Measurements from ENCODE around the gene GRPEL2. TPM values are rescaled to one million over a fixed set of nuclear protein-coding genes. Genes with fewer than 3 reads are reported as not detected.

The GRPEL2 gene
- total RNA-seq, 1 donor from 2014 or later: 37.8 TPM

GRCh38 chr5:149353911-149354310 is 8.6 kb downstream of the GRPEL2 start:
- intact Hi-C loops (cut with micrococcal nuclease): no loop called here

GRCh38 chr5:149355688-149356087 is 10.4 kb downstream of the GRPEL2 start:
- intact Hi-C loops (cut with micrococcal nuclease): loop anchor here (2.0 to 5.0 kb wide), 5 partner anchors 15 to 1897 kb away; partner anchors contain the start of genes CD74, FBXO38, GM2A and TCOF1

- intact Hi-C loops (cut with micrococcal nuclease): loop anchor here (2.0 to 5.0 kb wide), 5 partner anchors 14 to 1896 kb away; partner anchors contain the start of genes CD74, FBXO38, GM2A and TCOF1
Observed at GRCh38 chr5:149356391-149356790, 11.1 kb downstream of the GRPEL2 start.

GRCh38 chr5:149357370-149358293 is 12.3 kb downstream of the GRPEL2 start, which contains the start of gene PCYOX1L:
Gene PCYOX1L, plus strand, starts transcription at chr5:149358046. Its CDS starts 23 bp downstream, at chr5:149358069.
- intact Hi-C loops (cut with micrococcal nuclease): loop anchor here (1.0 to 5.0 kb wide), 7 partner anchors 12 to 1895 kb away; partner anchors contain the start of genes CD74, CSNK1A1, FBXO38 and GM2A

- intact Hi-C loops (cut with micrococcal nuclease): loop anchor here (5.0 kb wide), 4 partner anchors 976 to 1894 kb away; partner anchors contain the start of genes CD74, FBXO38, GM2A and TCOF1
Observed at GRCh38 chr5:149358294-149358651, 13.0 kb downstream of the GRPEL2 start.

GRCh38 chr5:149358868-149359495 is 13.7 kb downstream of the GRPEL2 start:
- intact Hi-C loops (cut with micrococcal nuclease): loop anchor here (5.0 kb wide), 4 partner anchors 977 to 1893 kb away; partner anchors contain the start of genes CD74, FBXO38, GM2A and TCOF1

- intact Hi-C loops (cut with micrococcal nuclease): no loop called here
Observed at GRCh38 chr5:149360272-149360671, 15.0 kb downstream of the GRPEL2 start.

- intact Hi-C loops (cut with micrococcal nuclease): no loop called here
Observed at GRCh38 chr5:149362541-149362940, 17.2 kb downstream of the GRPEL2 start.

- intact Hi-C loops (cut with micrococcal nuclease): no loop called here
Observed at GRCh38 chr5:149363358-149363757, 18.1 kb downstream of the GRPEL2 start.

- intact Hi-C loops (cut with micrococcal nuclease): no loop called here
Observed at GRCh38 chr5:149363936-149364335, 18.6 kb downstream of the GRPEL2 start.

- intact Hi-C loops (cut with micrococcal nuclease): loop anchor here (5.0 kb wide), 1 partner anchor 198 kb away; no protein-coding TSS in a partner anchor
Observed at GRCh38 chr5:149364719-149365118, 19.4 kb downstream of the GRPEL2 start.

- intact Hi-C loops (cut with micrococcal nuclease): loop anchor here (5.0 kb wide), 1 partner anchor 197 kb away; no protein-coding TSS in a partner anchor
Observed at GRCh38 chr5:149365418-149365817, 20.1 kb downstream of the GRPEL2 start.

GRCh38 chr5:149366169-149366729 is 20.9 kb downstream of the GRPEL2 start:
- intact Hi-C loops (cut with micrococcal nuclease): loop anchor here (5.0 kb wide), 1 partner anchor 196 kb away; no protein-coding TSS in a partner anchor

- intact Hi-C loops (cut with micrococcal nuclease): loop anchor here (1.0 to 5.0 kb wide), 2 partner anchors 50 to 195 kb away; no protein-coding TSS in a partner anchor
Observed at GRCh38 chr5:149367249-149367971, 22.1 kb downstream of the GRPEL2 start.

- intact Hi-C loops (cut with micrococcal nuclease): loop anchor here (1.0 to 5.0 kb wide), 2 partner anchors 51 to 194 kb away; no protein-coding TSS in a partner anchor
Observed at GRCh38 chr5:149367972-149368645, 22.8 kb downstream of the GRPEL2 start.

GRCh38 chr5:149370878-149371277 is 25.6 kb downstream of the GRPEL2 start:
- intact Hi-C loops (cut with micrococcal nuclease): loop anchor here (1.0 to 2.0 kb wide), 2 partner anchors 14 to 54 kb away; no protein-coding TSS in a partner anchor

- intact Hi-C loops (cut with micrococcal nuclease): loop anchor here (1.0 to 2.0 kb wide), 2 partner anchors 15 to 54 kb away; no protein-coding TSS in a partner anchor
Observed at GRCh38 chr5:149371296-149371962, 26.1 kb downstream of the GRPEL2 start.

GRCh38 chr5:149372076-149372795 is 26.9 kb downstream of the GRPEL2 start:
- intact Hi-C loops (cut with micrococcal nuclease): no loop called here

All from T-helper 2 cell treated with Interferon-gamma antibody and Interleukin-4, amounts not matched to agents 100 ng/mL and 5 ng/mL, for 36 hours (primary cell).